NCI-H2107 treated with DMSO at 0.1 percent for 48 hours (cell line): ENCODE data around the gene TJAP1.
"Not testable (repeated sequence)": the region's sequence is repeated elsewhere in the genome, so short reads cannot be mapped to it uniquely, and the experiment has no call there.

Experiments
- DNase-seq: peaks from one replicate; lab custom pipeline; 2025; ENCODE audit not compliant: unreplicated experiment; lab: John Stamatoyannopoulos, UW

TJAP1 gene

DNA sequence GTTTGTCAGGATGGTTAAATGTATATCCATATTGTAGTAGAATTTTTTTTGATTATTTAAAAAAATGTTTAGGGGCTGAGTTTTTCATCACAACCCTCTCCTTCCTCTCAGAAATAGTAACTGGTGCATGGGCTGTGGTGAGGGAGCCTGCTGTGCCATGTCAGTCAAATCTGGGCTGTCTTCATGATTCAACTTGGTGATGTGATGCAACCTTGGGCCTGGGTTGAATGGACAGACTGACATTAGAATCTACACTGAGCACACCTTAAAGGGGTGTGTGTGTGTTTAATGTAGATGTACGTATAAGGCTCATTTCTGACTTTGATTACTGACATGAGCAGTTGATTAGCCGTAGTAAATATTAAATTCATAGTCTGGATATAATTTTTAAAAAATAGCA lies 3.7 kb downstream of the TJAP1 start:
- DNase-seq: no peak

DNA sequence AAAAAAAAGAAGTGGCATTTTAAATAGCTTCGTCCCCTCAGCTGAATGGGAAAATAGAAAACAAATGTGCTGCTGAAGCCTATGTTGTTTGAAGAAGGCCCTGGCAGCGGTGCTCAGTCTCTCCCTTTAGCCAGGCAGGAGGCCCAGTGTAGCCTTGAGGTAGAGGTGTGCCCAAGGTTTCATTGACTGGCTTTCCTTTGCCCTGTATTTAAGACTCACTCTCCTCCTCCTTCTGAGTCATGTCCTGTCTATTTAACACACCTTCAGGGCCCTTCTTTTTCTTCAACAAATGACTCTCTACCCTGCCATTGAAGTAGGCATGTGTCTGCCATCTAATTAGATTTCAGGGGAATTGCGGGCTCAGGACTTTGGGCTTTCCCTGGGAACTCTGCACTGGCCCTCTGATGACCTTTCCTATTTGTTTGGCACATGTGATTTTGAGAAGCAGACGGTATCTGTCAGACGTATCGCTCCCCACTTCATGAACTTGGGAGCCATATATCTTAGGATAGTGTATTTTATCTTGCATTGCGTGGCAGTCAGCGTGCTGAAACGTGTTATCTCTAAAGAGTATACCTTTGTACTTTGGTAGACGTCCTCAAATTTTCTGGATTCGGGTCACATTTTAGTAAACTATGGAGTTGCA lies 4.3 kb downstream of the TJAP1 start:
- no peak for DNase-seq

GRCh38 chr6:43488667-43489276 lies 11.4 kb downstream of the TJAP1 start:
- DNase-seq: no peak

DNA sequence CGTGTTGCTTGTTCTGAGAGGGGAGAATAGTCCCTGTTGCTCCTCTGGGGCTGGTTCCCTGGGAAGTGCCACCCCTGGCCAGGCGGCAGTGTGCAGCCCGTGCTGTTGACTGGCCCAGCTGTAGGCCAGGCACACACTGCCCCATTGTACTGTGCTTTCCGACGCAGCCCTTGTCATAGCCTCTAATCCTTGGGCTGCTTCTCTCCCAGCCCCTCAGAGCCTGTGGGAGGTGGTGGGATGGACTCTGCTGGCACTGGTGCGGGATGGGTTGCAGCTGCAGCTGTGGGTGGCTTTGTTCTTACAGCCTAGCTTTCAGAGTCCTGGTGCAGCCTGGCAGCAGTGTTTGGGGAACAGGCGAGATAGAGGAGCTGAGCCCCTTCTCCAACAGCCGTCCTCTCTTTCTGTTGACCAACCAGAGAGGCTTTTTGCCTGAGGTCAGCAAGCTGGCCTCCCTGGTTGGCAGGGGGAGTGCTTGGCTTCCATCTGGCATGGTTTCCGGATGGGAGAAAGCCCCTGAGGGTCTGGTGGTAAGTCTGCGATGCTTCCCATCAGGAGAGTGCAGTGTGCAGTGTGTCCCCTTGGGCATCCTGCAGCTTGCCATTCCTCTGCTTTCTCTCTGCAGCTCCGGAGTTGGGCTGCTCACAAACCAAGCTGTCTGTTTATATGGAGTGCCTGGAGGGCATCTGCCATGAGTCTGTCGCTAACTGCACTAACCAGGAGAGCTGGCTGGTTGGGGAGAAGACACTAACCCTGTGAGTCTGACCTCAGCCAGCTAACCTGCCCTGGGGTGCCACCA lies 12.1 kb downstream of the TJAP1 start:
- no peak for DNase-seq

GRCh38 chr6:43490523-43490939 lies 13.2 kb downstream of the TJAP1 start:
- no peak for DNase-seq

GRCh38 chr6:43491750-43492661 lies 14.6 kb downstream of the TJAP1 start:
- no peak for DNase-seq

DNA sequence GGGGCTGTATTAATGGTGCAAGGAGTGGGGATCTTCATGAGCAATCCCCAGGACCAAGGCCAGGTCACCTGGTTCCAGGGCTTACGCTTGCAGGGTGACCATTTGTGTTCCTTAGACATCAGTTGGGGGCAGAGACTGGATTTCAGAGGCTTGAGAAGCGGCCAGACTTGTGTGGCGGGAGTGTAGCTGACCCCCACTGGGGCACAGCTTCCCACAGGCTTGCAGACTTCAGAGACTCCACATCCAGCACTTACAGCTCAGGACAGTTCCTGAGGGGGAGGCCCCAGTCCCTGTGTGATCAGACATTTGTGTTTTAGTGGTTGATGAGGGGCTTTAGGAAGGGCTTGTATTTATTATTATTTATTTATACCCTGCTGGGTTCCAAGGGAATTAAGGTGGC lies 15.3 kb downstream of the TJAP1 start:
- DNase-seq: no peak

- no peak for DNase-seq
These were observed 15.9 kb downstream of the TJAP1 start for GRCh38 chr6:43493230-43493629.

- DNase-seq: no peak
These were observed 16.5 kb downstream of the TJAP1 start for GRCh38 chr6:43493833-43494232.

DNA sequence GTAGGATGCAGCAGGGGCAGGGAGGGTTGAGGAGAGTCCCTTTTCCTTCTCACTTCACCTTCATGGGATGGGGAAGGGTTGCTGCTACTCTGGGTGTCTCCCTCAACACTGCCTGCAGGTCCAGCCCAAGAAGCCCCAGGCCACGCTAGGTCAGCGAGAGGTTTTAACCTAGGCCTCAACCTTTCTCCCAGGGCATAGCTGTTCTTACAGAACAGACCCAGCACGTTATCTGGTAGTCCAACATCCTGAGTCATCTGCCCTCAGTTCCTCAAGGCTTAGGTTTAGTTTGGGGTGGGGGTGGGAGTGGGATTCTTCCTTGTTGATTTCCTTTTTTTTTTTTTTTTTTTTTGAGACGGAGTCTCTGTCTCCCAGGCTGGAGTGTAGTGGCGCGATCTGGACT lies 17.0 kb downstream of the TJAP1 start:
- DNase-seq: no peak

- DNase-seq: no peak
These were observed 17.4 kb downstream of the TJAP1 start for GRCh38 chr6:43494766-43495165.

- no peak for DNase-seq
These were observed 18.1 kb downstream of the TJAP1 start for GRCh38 chr6:43495409-43495941.

GRCh38 chr6:43496370-43497128 lies 19.2 kb downstream of the TJAP1 start:
- DNase-seq: no peak

- no peak for DNase-seq
These were observed 19.7 kb downstream of the TJAP1 start for GRCh38 chr6:43497129-43497396.

DNA sequence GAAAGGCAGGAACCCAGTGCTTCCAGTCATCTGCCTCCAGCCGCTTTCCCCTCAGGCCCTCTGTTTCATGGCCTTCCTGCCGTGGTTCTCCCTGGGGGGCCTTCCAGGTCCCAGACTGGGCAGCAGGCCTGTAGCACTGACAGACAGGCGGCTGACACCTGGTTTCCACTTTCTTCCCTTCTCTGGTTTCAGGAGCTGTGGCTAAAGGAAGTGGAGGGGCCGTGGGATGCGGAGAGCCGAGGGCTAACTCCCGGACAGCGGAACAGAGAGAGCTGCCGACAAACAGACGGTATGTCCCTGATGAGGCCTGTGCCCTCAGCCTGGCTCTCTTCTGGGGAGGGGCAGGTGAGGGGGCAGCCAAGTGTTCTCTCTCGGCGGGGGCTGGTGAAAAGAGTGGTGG lies 20.3 kb downstream of the TJAP1 start:
- no peak for DNase-seq

- not testable (repeated sequence) for DNase-seq
These were observed 20.9 kb downstream of the TJAP1 start for GRCh38 chr6:43498291-43498690.

DNA sequence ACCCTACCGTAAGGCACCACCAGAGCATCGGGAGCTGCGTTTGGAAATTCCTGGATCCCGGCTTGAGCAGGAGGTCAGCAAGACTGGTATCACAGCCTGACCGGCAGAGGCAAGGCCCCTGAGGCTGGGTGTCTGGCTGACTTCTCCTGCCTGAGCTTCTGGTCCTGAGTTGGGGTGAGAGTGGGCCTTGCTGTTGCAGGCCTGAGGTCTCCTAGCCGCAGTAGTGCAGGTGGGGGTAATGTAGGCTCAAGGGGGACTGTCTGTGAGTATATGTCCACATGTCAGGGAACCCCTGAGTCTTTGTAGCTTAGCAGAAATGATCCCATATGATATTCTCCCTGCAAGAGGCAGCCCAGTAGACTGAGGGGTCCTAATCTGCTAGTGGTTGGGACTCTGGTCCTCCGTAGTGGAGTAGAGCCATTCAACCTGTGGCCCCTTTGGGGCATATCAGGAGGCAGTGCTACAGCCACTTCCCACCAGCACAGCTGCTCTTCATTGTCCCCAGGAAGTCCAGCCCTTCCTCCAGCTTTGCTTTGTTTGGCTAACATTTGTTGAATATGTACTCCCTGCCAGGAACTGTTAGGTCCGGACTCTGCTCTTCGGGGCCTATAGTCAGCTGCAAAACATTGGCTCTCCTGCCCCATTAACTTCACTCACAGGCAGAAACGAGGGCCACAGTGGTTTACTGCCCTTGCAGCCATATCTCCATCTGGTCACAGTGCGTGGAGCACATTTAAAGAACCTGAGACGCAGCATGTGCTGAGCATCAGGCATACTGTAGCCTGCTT lies 21.9 kb downstream of the TJAP1 start:
- no peak for DNase-seq

- DNase-seq: no peak
These were observed 23.6 kb downstream of the TJAP1 start for GRCh38 chr6:43500921-43501320.

DNA sequence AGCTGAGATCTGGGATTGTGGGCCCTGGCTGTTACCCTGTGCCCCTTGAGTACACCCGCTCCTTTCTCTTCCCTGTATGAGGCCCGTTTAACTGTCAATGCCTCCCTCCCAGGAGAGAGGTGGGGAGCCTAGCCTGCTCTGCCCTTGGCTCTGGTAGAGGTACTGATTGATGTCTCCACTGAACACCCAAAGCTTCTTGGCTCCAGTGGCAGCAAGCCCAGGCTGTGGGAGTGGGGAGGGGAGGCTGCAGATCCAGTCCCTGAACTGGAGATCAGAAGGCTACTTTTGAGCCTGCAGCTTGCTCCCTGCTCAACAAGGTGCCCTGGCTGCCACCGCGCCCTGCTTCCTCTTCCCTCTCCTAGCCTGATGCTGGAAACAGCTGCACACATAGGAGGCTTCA lies 25.3 kb downstream of the TJAP1 start:
- no peak for DNase-seq

GRCh38 chr6:43503443-43503842 lies 26.1 kb downstream of the TJAP1 start:
- DNase-seq: no peak
